Fibroblast of skin of left quadriceps (primary cell): Measurements from ENCODE around the gene A2ML1.
"Not testable (repeated sequence)": the region's sequence is repeated elsewhere in the genome, so short reads cannot be mapped to it uniquely, and the experiment has no call there.

ENCODE experiments used
- DNase-seq, 2 experiments: peaks; one replicate each; pipeline ENCODE4 v3.0.0-alpha.2; 2013; ENCODE audit warnings: low read depth in 2 of 2

The A2ML1 gene

GRCh38 chr12:8822298-8822697, at the start of gene A2ML1:
TSS of gene A2ML1 (plus strand) at chr12:8822621. CDS start at chr12:8822652, 31 bp downstream.
- DNase-seq: no peak

GRCh38 chr12:8773461-8773860, 49.0 kb upstream of the A2ML1 start:
- no peak for DNase-seq

- no peak for DNase-seq
Measured at GRCh38 chr12:8779281-8779680, 43.1 kb upstream of the A2ML1 start.

GRCh38 chr12:8779862-8780261, 42.6 kb upstream of the A2ML1 start:
- no peak for DNase-seq

DNA sequence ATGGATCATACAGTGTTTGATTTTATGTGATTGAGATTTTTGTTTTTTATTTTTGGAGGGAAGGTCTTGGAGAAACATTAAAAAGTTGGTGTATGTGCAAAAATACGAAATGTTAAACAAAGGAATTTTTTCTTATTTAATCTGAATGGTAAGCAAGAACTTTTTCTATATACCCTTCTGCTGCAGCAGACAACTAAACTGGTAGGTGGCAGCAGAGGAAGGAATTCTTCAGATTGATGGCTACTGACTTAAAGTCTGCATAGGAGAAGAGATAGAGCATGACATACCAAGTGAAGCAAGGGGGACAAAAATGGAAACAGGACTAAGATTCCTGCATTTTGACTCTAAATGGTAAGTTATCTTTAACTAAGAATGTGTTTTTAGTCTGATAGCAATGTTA, 42.0 kb upstream of the A2ML1 start:
- peak; percentile 3 for DNase-seq

DNA sequence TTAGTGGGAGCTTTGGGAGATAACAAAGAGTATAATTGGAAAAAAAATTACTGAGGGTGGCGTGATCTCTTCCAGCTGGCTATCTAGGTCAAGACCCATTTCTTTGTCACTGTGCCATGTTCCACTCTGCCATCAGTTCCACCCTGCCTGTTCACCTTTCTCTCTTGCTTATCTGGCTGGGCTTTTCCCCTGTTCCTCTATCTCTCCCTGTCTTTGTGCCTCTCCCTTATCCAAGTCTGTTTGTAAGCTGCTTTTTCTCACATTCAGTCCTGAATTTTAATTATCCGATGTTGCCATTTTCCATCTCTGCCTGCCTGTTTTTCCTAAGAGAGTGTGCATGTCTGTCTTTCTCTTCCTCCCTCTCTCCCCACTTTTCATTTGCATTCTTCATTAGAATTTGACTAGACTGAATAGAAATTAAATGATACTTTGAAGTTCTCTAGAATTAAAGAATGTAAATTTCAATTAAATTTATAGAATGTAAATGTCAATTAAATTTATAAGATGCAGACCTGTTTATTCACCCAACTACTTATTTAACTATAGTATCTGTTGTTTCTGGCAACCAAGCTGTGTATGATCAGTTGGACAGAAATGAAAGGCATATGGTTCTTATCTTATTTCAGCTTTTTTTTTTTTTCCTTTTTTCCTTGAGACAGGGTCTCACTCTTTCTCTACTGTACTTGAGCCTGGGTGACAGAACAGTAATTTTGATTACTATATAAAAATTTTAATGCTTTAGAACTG, 40.9 kb upstream of the A2ML1 start:
- DNase-seq: no peak

- DNase-seq: no peak
Measured at GRCh38 chr12:8784290-8784888, 38.0 kb upstream of the A2ML1 start.

- no peak for DNase-seq
Measured at GRCh38 chr12:8785499-8785898, 36.9 kb upstream of the A2ML1 start.

DNA sequence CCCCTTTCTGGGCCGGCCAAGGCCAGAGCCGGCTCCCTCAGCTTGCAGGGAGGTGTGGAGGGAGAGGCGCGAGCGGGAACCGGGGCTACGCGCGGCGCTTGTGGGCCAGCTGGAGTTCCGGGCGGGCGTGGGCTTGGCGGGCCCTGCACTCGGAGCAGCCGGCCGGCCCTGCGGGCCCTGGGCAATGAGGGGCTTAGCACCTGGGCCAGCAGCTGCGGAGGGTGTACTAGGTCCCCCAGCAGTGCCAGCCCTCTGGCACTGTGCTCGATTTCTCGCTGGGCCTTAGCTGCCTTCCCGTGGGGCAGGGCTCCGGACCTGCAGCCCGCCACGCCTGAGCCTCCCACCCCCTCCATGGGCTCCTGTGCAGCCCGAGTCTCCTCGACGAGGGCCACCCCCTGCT, 35.2 kb upstream of the A2ML1 start:
- not testable (repeated sequence) for DNase-seq

GRCh38 chr12:8788706-8789105, 33.7 kb upstream of the A2ML1 start:
- DNase-seq: not testable (repeated sequence)

- DNase-seq: not testable (repeated sequence)
Measured at GRCh38 chr12:8789341-8790013, 32.9 kb upstream of the A2ML1 start.

- not testable (repeated sequence) for DNase-seq
Measured at GRCh38 chr12:8793226-8793625, 29.2 kb upstream of the A2ML1 start.

GRCh38 chr12:8794611-8795010, 27.8 kb upstream of the A2ML1 start:
- not testable (repeated sequence) for DNase-seq

DNA sequence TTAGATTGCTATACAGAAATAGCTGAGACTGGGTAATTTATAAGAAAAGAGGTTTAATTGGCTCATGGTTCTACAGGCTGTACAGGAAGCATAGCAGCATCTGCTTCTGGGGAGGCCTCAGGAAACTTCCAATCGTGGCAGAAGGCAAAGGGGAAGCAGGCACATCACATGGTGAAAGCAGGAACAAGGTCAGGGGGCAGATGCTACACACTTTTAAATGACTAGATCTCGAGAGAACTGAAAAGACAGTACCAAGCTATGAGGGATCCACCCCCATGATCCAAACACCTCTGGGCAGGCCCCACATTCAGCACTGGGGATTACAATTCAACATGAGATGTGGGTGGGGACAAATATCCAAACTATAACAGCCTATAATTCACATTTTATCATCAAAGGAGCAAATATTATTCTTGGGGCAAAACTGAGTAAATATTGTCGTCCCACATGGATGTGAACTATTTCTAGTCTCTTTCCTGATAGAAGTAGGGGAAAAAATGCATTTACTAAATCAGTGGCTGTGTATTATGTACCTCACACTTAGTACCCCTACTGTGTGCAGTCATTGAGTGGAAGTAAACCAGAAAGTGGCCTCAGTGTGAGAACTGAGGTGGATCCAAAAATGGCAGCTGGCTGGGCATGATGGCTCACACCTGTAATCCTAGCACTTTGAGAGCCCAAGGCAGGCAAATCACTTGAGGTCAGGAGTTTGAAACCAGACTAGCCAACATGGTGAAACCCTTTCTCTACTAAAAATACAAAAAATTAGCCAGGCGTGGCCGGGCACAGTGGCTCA, 25.4 kb upstream of the A2ML1 start:
- no peak for DNase-seq

DNA sequence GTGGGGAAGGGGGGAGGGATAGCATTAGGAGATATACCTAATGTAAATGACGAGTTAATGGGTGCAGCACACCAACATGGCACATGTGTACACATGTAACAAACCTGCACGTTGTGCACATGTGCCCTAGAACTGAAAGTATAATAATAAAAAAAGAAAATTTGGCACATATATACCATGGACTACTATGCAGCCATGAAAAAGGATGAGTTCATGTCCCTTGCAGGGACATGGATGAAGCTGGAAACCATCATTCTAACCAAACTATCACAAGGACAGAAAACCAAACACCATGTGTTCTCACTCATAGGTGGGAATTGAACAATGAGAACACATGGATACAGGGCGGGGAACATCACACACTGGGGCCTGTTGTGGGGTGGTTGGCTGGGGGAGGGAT, 21.2 kb upstream of the A2ML1 start:
- not testable (repeated sequence) for DNase-seq

DNA sequence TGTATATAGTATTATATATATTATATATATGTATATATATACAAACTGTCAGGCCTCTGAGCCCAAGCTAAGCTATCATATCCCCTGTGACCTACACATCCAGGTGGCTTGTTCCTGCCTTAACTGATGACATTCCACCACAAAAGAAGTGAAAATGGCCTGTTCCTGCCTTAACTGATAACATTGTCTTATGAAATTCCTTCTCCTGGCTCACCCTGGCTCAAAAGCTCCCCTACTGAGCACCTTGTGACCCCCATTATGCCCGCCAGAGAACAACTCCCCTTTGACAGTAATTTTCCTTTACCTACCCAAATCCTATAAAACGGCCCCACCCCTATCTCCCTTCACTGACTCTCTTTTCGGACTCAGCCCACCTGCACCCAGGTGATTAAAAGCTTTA, 17.6 kb upstream of the A2ML1 start:
- DNase-seq: not testable (repeated sequence)

DNA sequence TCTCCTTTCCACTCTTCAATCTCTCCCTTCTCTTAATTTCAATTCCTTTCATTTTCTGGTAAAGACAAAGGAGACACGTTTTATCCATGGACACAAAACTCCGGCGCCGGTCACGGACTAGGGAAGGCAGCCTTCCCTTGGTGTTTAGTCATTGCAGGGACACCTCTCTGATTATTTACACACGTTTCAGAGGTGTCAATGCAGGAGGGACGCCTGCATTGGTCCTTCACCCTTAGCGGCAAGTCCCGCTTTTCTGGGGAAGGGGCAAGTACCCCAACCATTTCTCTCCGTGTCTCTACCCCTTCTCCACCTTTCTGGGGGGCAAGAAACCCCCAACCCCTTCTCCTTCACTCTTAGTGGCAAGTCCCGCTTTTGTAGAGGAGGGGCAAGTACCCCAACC, 16.9 kb upstream of the A2ML1 start:
- not testable (repeated sequence) for DNase-seq

GRCh38 chr12:8807084-8807483, 15.3 kb upstream of the A2ML1 start:
- peak in 1 of 2 experiments; percentile 1 for DNase-seq

- not testable (repeated sequence) for DNase-seq
Measured at GRCh38 chr12:8810112-8810511, 12.3 kb upstream of the A2ML1 start.

- DNase-seq: no peak
Measured at GRCh38 chr12:8813572-8814357, 8.7 kb upstream of the A2ML1 start.

DNA sequence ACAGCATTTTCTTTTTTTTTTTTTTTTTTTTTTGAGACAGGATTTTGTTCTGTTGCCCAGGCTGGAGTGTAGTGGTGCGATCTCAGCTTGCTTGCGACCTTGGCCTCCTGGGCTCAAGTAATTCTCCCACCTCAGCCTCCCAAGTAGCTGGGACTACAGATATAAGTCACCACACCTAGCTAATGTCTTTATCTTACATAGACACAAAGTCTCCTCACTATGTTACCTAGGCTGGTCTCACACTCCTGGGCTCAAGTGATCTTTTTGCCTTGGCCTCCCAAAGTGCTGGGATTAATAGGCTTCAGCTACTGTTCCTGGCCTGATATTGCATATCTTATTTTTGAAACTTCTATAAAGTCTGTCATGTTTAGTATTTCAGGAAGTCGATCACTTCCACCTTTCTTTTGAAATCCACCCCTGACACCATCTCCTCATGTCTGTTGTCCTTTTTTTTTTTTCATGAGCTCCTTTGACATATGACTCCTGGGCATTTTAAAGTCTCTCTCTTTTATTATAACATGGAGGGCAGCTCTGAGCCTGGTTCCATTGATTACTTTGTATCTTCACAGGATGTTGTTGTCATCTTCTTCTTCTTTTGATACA, 5.9 kb upstream of the A2ML1 start:
- no peak for DNase-seq
